Epidermal melanocyte (primary cell): ENCODE results near the gene REX1BD.
A peak's percentile ranks its signal among the peaks of the same experiment; 100 is the strongest.
"Not testable (repeated sequence)": the region's sequence is repeated elsewhere in the genome, so short reads cannot be mapped to it uniquely, and the experiment has no call there.

Experiments
- DNase-seq: peaks from one replicate; pipeline ENCODE4 v3.0.0; 2011; ENCODE audit warnings: low spot score; ENCODE audit not compliant: insufficient read length

The REX1BD gene

DNA sequence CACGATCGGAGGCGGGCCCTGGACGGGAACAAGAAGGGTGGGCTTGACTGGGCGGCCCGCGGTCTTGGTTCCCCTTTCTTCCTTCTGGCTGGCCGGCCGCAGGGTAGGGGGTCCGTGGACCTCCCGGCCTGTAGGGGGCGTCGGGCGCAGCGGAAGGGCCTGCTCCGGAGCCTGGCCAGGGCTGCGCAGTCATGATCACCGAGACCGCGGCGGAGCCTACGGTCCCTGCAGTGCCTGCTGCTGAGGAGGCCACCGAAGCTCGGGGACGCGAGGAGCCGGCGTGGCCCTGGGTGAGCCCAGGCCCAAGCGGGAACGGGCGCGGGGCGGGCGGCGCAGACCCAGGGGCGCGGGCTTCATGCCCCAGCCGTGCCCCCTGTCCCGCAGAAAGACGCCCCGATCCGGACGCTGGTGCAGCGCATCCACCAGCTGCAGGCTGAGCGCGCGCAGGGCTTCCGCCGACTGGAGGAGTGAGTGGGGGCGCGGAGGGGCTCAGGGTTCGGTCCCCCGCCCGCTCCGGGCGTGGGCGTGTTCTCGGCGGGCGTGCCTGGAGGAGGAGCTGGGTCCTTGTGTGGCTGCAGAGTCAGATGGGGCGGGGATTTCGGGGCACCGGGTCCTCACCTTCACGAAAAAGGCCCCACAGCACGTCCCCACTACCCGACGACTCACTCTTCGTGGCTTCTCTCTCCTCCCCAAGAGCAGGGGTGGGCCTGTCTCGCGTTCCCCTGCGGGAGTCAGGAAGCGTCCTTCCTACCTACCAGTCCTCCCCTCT lies at the start of gene REX1BD:
Gene REX1BD (plus strand): TSS at position 188 of the 769 bp plus-strand sequence. CDS start 4 bp downstream, at position 192.
- DNase-seq, result peak; percentile 66

DNA sequence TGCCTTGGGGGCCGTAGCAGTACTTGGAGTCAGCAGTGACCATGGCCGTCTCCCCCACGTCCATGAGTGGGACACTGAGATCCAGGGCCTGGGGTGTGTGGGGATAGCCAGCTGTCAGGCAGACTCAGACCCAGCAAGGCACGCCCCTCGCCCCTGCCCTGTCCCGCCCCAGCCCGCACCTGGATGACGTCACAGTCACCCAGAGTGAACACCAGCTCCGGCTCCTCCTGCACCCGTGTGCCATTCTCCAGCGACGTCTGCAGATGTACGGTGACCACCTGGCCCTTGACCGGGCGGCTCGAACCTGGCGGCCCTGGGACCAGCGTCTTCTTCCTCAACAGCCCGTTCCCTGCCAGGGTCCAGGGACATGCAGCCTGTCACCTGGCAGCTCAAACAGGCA lies 49.2 kb upstream of the REX1BD start:
- no peak for DNase-seq

DNA sequence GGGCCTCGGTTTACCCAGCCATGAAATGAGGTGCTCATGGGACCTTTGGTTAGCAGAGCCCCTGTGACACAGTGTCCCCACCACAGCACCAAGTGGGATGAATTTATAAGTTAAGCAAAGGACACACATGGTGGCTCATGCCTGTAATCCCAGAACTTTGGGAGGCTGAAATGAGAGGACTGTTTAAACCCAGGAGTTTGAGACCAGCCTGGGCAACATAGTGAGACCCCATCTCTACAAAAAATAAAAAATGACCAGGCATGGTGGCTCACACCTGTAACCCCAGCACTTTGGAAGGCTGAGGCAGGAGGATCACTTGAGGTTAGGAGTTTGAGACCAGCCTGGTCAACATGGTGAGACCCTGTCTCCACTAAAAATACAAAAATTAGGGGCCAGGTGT lies 48.4 kb upstream of the REX1BD start:
- not testable (repeated sequence) for DNase-seq

DNA sequence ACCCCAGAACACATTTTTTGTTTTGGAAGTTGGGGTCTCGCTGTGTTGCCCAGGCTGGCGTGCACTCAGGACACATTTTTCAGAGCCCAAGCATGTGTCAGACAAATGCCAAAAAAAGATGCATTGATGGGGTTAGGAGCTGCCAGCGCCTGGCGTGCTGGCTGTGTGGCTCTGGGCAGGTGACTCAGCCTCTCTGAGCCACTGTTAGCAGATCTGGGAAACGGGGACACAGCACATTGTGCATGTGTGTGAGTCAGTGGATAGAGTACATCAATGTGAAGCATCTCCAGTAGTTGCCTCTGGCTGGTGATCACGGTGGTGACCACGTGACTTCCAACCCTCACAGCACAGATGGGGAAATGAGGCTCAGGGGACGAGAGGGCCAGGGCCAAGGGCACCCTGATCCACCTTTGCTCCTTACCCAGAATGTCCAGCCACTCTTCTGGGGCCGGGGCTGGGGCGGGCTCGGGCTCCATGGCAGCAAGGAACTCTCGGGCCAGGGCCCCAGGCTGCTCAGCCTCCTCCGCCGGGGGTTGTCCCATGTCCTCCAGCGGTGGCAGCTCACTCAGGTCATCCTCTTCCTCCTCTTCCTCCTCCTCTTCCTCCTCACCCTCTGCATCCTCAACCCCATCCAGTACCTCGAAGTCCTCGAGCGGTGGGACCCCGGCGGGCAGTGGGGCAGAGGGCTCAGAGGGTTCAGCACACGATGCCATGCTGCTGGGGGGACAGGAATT lies 47.2 kb upstream of the REX1BD start:
- DNase-seq, result no peak

DNA sequence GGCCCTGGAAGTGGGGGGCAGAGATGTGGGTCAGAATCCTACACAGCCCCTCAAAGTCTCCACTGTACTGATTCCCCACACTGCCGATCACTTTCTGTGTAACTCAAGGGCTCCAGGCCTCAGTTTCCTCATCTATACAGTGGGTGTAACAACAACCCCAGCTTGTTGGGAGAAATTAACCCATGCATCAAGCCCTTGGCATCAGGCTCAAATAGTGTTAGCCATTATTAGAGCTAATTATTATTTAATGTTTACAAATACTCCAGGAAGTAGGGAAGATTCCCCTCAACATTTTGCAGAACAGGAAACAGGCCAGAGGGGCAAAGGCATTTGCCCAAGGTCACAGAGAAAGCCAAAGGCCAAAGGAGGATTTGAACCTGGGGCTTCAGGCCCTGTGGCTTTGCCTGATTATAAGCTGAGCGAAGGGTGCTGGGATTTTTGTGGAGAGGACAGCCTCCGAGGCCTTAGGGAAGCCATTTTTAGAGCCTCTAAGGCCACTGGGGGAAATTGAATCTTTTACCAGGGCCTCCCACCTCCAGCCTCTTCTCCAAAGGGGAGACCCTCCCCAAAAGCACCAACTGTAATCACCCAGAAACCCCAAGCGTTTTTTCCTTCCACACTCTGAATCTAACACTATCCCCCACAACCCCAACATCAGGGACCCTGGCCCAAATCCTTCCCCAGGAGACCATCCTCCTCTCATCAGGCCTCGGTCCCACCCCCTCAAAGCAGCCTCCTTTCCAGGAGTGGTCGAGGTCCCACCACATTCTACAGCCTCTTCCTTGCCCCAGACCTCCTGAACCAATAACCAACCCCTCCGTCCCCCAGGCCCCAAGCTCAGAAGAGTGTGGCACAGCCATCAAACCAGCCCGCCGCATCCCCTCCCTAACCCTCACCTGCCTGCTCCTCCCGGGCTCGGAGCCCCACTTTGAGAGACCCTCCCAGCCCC lies 46.3 kb upstream of the REX1BD start:
- no peak for DNase-seq

DNA sequence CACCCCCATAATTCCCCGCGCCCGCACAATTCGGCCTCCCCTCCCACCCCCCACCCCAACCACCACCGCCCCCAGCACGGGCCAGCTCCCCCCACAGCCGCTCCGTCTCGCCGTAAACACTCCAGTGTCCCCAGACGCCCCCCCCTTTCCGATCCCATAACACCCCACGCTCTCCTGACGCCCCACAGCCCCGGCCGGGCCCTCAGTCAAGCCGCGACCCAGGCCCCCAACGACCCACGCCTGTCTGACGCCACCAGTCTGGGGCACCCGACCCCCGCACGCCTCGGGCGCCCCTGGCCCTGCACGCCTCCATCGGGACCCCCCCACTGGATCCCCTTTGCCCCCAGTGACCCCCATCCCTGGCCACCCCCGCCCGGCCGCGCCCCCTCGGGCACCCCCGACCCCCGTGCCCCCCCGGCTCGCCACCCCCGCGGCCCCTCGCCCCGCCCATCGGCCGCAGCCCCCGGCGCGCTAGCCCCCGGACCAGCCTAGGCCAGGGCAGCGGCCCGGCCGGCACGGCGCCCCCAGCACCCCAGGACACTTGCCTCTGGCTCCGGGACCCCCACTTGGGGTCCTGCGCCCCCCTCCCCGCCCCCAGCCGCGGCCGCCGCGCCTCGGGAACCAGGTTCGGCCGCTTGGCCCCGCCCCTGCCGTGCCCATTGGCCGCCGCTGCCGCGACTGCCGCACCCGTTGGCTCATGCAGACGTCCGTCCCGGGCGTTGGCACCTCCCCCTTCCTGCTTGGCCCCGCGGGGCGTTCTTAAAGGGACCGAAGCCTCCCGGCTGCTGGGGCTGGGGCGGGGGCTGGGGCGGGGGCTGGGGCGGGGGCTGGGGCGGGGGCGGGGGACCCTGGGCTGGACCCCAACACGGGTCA lies 45.4 kb upstream of the REX1BD start, which contains the start of gene FKBP8:
Gene FKBP8 (minus strand): TSS at position 633 of the 873 bp plus-strand sequence. CDS start 1,603 bp downstream, outside the sequence.
- DNase-seq, result peak; percentile 98

DNA sequence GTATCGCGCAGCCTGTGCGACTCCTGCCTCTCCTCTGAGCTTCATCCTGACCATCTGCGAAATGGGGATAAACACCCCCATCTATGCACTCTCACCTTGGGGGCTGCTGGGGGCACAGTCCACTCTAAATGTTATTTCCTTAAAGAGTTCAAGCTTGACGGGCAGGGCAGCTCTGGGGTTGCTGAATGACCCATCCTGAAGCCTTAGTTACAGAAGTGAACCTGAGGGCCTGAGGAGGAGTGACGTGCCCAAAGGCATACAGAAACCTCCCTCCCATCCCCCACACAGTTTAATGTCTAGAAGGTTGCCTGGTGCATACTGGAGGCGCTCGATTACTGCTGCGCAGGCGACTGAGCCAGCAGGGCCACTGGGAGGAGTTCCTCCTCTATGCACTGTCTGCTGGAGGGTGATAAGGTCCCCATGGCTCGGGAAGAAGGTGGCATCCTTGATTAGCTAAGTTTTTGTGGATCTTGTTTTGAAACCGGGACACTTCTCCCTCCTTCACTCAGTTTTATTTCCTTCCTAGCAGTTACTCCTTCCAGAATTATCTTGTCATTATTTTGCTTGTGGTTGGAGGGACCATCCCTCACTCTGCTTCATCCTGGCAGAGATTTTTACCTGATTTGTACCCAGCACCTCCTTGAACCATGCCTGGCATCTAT lies 44.7 kb upstream of the REX1BD start:
- DNase-seq, result no peak

DNA sequence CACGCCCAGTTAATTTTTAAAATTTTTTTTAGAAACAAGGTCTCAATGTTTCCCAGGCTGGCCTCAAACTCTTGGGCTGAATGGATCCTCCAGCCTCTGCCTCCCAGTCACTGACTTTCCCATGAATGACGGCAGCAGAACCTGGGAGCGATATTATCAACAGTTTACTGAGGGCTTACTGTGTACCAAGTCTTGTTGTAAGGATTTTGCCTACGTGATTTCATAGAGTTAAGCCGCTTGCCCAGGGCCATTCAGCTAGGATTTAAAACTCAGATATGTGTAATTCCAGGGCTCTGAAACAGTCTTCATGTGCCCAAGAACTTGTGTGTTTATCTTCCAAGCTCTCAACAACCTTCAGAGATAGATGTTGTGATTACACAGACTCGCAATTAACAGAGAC lies 37.0 kb upstream of the REX1BD start:
- no peak for DNase-seq

DNA sequence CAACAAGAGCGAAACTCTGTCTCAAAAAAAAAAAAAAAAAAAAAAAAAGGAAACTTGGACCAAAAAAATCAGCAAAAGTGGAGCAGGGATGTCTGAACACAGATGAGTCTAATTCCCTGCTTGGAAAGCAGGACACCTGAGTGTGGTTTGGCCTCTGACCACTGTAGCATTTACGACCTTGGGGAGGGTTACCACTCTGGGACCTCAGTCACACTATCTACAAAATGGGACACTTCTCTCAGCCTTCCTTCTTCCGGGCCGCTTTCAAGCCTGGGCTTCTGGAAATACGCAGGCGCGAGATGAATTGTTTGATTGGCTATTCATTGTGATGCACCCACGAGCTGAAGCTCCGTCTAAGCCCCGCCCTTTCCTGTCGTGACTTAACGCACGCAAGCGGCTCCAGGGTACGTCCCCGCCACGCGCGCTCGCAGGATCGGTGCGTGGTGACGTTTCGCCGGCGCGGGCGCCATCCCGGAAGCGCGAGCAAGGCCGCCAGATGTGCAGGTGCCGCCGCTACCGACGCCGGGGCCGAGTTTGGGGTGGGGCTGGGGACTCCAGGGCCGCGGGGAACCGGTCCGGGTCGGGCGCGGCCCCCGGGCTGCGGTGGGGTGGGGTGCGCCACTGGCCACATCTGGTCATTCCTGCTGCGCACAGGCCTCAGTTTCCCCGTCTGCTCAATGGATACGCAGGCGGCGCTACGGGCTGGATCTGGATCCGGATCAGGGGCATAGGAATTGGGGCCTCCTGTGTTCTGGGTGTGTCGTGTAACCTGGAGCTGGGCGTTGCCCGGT lies 31.0 kb upstream of the REX1BD start, which contains the start of gene KXD1:
Gene KXD1 (plus strand): TSS at position 460 of the 791 bp plus-strand sequence. CDS start 4,187 bp downstream, outside the sequence.
- DNase-seq, result peak; percentile 98

DNA sequence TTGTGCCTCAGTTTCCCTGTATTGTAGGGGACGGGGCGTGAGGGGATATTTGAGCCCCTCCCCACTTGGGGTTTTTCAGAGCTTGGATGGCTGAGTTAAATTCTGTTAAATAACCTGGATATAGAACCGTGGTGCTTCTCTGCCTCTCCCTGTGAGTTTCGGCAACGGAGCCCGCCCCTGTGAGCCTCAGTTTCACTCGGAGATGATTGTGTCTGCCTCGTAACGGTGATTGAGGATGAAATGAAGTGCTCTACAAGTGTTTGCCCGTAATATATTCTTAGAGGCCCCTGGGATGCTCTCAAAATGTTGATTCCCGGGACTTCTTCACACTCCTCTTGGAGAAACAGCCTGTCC lies 30.4 kb upstream of the REX1BD start:
- DNase-seq, result no peak

DNA sequence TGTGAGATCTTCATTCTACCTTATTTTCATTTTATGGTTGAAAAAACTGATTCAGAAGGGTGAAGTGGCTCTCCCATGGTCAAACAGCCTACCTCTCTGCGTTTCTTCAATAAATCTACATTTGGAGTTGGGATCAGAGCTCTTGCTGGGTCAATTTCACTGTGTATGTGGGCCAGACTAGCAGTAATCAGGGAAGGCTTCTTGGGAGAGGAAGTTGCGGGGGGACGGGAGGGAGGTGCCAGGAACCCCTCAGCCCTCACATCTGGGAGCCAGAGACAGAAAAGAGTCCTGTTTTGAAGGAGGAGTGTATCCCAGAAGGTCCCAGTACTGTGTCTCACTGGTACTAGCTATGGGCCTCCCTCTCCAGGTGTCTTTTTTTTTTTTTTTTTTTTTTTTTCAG lies 30.0 kb upstream of the REX1BD start:
- no peak for DNase-seq

DNA sequence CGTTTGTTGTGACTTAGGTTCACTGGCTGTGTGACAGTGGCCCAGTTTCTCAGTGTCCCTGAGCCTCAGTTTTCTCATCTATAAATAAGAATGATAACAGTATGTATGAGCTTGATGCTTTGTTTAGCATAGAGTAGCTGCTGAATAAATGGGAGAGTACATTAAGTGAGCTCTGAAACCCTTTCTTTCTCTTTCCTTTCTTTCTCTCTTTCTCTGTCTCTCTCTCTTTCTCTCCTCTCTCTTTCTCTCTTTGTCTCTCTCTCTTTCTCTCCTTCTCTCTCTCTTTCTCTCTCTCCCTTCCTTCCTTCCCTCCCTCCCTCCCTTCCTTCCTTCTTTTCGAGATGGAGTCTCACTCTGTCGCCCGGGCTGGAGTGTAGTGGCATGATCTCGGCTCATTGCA lies 28.9 kb upstream of the REX1BD start:
- DNase-seq, result no peak

DNA sequence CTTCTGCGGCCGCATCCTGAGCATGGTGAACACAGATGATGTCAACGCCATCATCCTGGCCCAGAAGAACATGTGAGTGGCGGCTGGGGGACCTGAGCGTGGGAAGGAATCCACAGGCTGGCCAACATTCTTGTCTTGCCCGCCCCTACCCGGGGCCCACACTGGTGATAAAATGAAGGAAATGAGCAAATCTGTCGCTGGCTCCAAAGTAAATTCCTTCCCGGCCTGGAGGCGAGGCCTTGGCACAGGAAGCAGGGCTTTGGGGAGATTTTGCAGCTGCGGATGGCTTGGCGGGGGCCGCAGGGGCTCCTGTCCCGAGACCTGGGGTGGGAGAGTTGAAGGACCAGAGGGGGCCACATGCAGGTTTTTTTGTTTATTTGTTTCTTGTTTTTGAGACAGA lies 26.5 kb upstream of the REX1BD start:
- no peak for DNase-seq

DNA sequence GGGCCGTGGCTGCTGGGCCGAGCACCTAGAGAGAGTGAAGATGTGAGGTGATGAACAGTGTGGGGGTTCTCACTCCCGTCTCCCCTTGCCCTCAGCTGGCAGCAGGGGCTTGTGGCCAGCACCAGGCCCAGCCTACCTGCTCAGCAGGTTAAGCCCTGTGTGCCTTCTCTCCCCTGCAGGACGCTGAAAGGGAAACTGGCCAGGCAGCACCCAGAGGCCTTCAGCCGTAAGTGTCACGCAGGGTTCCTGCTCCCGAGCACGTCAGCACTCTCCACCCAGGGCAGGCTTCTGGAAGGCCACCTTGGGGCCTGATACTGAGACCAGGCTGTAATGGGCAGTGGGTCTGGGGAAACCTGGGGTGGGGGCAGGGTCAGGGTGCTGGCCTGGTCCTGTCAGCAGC lies 21.6 kb upstream of the REX1BD start:
- no peak for DNase-seq

DNA sequence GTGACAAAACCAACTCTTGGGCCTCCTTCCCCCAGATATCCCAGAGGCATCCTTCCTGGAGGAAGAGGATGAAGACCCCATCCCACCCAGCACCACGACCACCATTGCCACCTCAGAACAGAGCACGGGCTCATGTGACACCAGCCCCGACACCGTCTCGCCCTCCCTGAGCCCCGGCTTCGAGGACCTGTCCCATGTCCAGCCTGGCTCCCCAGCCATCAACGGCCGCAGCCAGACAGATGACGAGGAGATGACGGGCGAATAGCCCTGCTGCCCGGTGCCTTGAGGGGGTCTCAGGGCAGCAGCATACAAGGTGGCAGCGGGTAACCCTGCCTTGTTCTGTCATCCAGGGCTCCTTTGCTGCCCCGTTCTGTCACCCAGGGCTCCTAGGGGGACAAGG lies 20.2 kb upstream of the REX1BD start:
- no peak for DNase-seq

DNA sequence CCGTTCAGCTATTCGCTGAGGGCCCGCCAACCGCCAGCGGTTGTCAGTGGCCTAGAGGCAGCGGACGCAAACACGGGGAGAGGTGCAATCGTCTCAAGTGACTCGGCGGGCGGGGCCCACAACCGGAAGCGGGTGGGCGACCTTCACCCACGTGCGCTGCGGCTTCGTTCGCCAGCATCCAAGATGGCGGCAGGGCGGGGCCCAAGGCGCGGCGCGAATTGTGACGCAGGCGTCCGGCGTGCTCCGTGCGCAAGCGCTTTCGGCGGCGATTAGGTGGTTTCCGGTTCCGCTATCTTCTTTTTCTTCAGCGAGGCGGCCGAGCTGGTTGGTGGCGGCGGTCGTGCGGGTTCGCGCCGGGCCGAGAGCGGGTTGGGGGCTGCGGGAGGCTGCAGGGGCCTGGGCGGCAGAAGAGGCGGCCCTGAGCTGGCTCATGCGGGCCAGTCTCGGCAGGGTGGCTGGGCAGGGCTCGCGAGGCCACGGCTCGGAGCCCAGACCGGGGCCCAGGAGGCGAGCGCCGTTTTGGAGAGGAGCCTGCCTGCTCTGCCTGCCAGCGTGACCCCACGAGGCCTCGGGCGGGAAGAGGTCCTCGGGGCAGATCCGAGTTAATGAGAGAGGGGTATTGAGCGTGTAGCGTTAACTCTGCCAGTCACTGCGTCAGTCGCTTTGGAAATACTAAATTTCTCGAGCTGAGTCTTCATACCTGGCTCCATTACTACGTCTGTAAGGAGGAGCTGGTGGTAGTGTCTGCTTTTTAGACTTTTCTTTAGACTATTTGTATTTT lies 16.8 kb upstream of the REX1BD start, which contains the start of gene UBA52:
Gene UBA52 (plus strand): TSS at position 294 of the 781 bp plus-strand sequence. CDS start 1,444 bp downstream, outside the sequence.
- DNase-seq, result peak; percentile 79

DNA sequence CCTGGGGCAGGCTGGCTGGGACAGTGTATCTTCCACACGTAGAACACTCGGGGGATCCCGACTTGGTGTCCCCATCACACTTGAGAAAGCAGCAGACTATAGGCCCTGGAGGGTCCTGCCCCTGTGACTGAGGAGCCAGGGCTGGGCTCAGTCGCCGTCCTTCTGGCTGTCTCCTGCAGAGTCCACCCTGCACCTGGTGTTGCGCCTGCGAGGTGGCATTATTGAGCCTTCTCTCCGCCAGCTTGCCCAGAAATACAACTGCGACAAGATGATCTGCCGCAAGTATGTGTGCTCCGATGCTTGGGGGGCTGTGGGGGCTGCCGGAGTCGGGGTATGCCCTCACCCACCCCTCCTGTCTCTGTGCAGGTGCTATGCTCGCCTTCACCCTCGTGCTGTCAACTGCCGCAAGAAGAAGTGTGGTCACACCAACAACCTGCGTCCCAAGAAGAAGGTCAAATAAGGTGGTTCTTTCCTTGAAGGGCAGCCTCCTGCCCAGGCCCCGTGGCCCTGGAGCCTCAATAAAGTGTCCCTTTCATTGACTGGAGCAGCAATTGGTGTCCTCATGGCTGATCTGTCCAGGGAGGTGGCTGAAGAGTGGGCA lies 13.8 kb upstream of the REX1BD start:
- no peak for DNase-seq

DNA sequence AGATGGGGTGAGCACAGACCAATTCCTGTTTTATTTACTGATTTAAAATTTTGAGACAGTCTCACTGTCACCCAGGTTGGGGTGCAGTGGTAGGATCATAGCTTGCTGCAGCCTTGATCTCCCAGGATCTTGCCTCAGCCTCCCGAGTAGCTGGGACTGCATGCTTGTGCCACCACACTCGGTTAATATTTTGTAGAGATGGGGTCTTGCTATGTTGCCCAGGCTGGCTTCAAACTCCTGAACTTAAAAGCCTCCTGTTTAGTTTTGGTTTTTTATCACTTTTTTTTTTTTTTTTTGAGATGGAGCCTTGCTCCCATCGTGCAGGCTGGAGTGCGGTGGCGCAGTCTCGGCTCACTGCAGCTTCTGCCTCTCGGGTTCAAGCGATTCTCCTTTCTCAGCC lies 12.2 kb upstream of the REX1BD start:
- DNase-seq, result no peak
